ENCODE results near the gene CLEC3A.

Gene CLEC3A

DNA sequence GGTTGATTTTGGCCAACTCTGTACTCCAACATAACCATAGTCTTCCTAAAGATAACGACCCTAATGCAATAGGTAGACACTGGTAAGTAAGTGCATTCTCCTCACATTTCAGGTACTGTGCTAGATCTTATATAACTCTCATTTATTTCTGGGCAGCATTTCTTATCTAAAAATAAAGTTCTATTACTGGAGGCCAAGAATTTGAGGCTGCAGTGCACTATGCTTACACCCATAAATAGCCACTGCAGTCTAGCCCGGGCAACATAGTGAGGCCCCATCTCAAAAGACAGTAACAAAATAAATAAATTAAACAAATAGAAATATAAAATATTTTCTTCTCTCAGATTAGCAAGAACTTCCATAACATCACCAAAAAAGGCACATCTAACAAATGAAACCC is 12.7 kb downstream of the CLEC3A start:
- Mint-ChIP-seq H3K4me3 (no peak overlapping the region), H3K9me3 (no peaks in the 10 kb centered on the region), H3K27ac (no peak overlapping the region)

GRCh38 chr16:78040396-78040795 is 18.0 kb downstream of the CLEC3A start:
- Mint-ChIP-seq H3K27ac (no peak overlapping the region), H3K36me3 (ENCODE audit: low read depth) (no peaks in the 10 kb centered on the region), H3K9me3 (no peaks in the 10 kb centered on the region), H3K27me3 (ENCODE audit: low read depth) (peaks cover 37% of the 10 kb centered on the region), H3K4me3 (no peak overlapping the region), H3K4me1 (no peaks in the 10 kb centered on the region)
- TF ChIP-seq, protein P1, sequence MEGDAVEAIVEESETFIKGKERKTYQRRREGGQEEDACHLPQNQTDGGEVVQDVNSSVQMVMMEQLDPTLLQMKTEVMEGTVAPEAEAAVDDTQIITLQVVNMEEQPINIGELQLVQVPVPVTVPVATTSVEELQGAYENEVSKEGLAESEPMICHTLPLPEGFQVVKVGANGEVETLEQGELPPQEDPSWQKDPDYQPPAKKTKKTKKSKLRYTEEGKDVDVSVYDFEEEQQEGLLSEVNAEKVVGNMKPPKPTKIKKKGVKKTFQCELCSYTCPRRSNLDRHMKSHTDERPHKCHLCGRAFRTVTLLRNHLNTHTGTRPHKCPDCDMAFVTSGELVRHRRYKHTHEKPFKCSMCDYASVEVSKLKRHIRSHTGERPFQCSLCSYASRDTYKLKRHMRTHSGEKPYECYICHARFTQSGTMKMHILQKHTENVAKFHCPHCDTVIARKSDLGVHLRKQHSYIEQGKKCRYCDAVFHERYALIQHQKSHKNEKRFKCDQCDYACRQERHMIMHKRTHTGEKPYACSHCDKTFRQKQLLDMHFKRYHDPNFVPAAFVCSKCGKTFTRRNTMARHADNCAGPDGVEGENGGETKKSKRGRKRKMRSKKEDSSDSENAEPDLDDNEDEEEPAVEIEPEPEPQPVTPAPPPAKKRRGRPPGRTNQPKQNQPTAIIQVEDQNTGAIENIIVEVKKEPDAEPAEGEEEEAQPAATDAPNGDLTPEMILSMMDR (IDR thresholded peaks at IDR 0.05; ENCODE audit: unreplicated experiment in 3 of 3), result no peak

More for the DNA sequence above, 12.7 kb downstream of the CLEC3A start:
- Mint-ChIP-seq H3K36me3 (ENCODE audit: low read depth) (no peaks in the 10 kb centered on the region), H3K4me1 (no peaks in the 10 kb centered on the region), H3K27me3 (ENCODE audit: low read depth) (peaks cover 25% of the 10 kb centered on the region)
- TF ChIP-seq, protein P1 (IDR thresholded peaks at IDR 0.05; ENCODE audit: unreplicated experiment in 3 of 3), result no peak

- no peaks in the 10 kb centered on the region for H3K36me3 Mint-ChIP-seq (ENCODE audit: low read depth)
- no peak overlapping the region for H3K27ac Mint-ChIP-seq
- no peaks in the 10 kb centered on the region for H3K9me3 Mint-ChIP-seq
- H3K4me1 Mint-ChIP-seq, result no peaks in the 10 kb centered on the region
- peaks cover 45% of the 10 kb centered on the region for H3K27me3 Mint-ChIP-seq (ENCODE audit: low read depth)
- TF ChIP-seq, protein P1 (IDR thresholded peaks at IDR 0.05; ENCODE audit: unreplicated experiment in 3 of 3), result no peak
- peak overlapping the region in 1 of 3 experiments; percentile 21 for H3K4me3 Mint-ChIP-seq
Measured at GRCh38 chr16:78045865-78046581, 23.7 kb downstream of the CLEC3A start.

DNA sequence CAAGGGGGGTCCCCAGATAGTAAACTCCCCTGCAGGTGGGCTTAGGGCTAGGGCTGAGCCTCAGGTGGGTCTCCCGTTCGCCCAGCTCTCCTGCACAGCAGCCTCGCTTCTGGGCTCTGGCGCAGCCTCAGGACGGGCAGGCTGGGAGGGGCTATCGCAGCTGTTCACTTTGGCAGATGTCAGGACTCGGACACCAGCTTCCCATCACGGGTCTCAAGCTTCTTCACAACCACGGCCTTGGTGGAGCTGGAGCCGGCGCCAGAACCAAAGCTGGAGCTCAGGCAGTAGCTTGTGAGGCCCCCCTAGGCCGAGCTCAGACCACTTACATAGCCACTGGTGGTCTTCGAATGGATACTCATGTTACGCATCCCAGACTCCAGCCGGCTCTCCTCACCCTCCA is 26.0 kb downstream of the CLEC3A start:
- H3K36me3 Mint-ChIP-seq (ENCODE audit: low read depth), result no peaks in the 10 kb centered on the region
- TF ChIP-seq, protein P1 (IDR thresholded peaks at IDR 0.05; ENCODE audit: unreplicated experiment in 3 of 3), result no peak
- no peaks in the 10 kb centered on the region for H3K4me1 Mint-ChIP-seq
- H3K27ac Mint-ChIP-seq, result no peak overlapping the region
- no peaks in the 10 kb centered on the region for H3K9me3 Mint-ChIP-seq
- peaks cover 36% of the 10 kb centered on the region for H3K27me3 Mint-ChIP-seq (ENCODE audit: low read depth)
- no peak overlapping the region for H3K4me3 Mint-ChIP-seq

- H3K27ac Mint-ChIP-seq, result no peak overlapping the region
- TF ChIP-seq, protein P1 (IDR thresholded peaks at IDR 0.05; ENCODE audit: unreplicated experiment in 3 of 3), result no peak
- no peaks in the 10 kb centered on the region for H3K36me3 Mint-ChIP-seq (ENCODE audit: low read depth)
- peaks cover 50% of the 10 kb centered on the region for H3K27me3 Mint-ChIP-seq (ENCODE audit: low read depth)
- H3K4me1 Mint-ChIP-seq, result no peaks in the 10 kb centered on the region
- no peaks in the 10 kb centered on the region for H3K9me3 Mint-ChIP-seq
- H3K4me3 Mint-ChIP-seq, result no peak overlapping the region
Measured at GRCh38 chr16:78050734-78051400, 28.5 kb downstream of the CLEC3A start.
